Fibroblast of pulmonary artery (primary cell): ENCODE results near the gene FPR2.
A peak's percentile ranks its signal among the peaks of the same experiment; 100 is the strongest.

Experiments used
- DNase-seq: peaks from one replicate; pipeline ENCODE4 v3.0.0-alpha.2; 2010; ENCODE audit warnings: low read depth
- H3K4me3 ChIP-seq: replicated peaks from 2 replicates; pipeline ENCODE4 v1.5.1; 2011; ENCODE audit warnings: low read depth, mild to moderate bottlenecking, control low read depth, low read length, moderate library complexity
- CTCF ChIP-seq: IDR thresholded peaks from 2 replicates; pipeline ENCODE4 v1.5.1; 2011; ENCODE audit warnings: mild to moderate bottlenecking, control low read depth, low read length, inconsistent platforms; ENCODE audit errors: missing control alignments

The FPR2 gene

GRCh38 chr19:51780270-51780669 lies 19.3 kb downstream of the FPR2 start:
- no peak for TF ChIP-seq CTCF
- H3K4me3 ChIP-seq, result no peak overlapping the region
- no peak for DNase-seq

- no peak for DNase-seq
- no peak for TF ChIP-seq CTCF
- no peak overlapping the region for H3K4me3 ChIP-seq
Observed at GRCh38 chr19:51781999-51782398, 21.0 kb downstream of the FPR2 start.

- H3K4me3 ChIP-seq, result no peak overlapping the region
- TF ChIP-seq CTCF, result peak; percentile 33
- DNase-seq, result peak; percentile 48
Observed at GRCh38 chr19:51783372-51783771, 22.4 kb downstream of the FPR2 start.

GRCh38 chr19:51784109-51784785 lies 23.3 kb downstream of the FPR2 start:
- DNase-seq, result no peak
- TF ChIP-seq CTCF, result no peak
- H3K4me3 ChIP-seq, result no peak overlapping the region

- H3K4me3 ChIP-seq, result no peak overlapping the region
- peak; percentile 87 for DNase-seq
- no peak for TF ChIP-seq CTCF
Observed at GRCh38 chr19:51784922-51785690, 24.1 kb downstream of the FPR2 start.

- no peak for TF ChIP-seq CTCF
- no peak for DNase-seq
- no peak overlapping the region for H3K4me3 ChIP-seq
Observed at GRCh38 chr19:51786646-51787494, 25.9 kb downstream of the FPR2 start.
